K562 (cell line): ENCODE measurements around the gene MPND. TPM values are rescaled to one million over a fixed set of nuclear protein-coding genes. Genes with fewer than 3 reads are reported as not detected.

Experiments used
- CTCFL ChIP-seq: IDR thresholded peaks from 2 replicates; pipeline ENCODE4 v1.6.1; 2011; ENCODE audit warnings: borderline replicate concordance, low read depth, mild to moderate bottlenecking, moderate library complexity, low read length; ENCODE audit not compliant: insufficient read depth, poor library complexity, severe bottlenecking
- FOXJ2 ChIP-seq: fragments of 200-800 bp; sonication (Bioruptor generic); IDR thresholded peaks from 2 replicates; pipeline ENCODE4 v1.6.1; 2016; ENCODE audit warnings: missing genetic modification characterization, missing compliant biosample characterization
- FOXM1 ChIP-seq, 2 experiments: fragments of 450-650 bp in 1 of 2; sonication (generic) in 1 of 2; formaldehyde crosslinking in 1 of 2; IDR thresholded peaks; 2 replicates each; pipeline versions ENCODE4 v1.6.1 to v1.9.0; 2017 to 2022; ENCODE audit warnings: low read depth in 2 of 2, mild to moderate bottlenecking in 2 of 2, missing genetic modification reagents in 1 of 2, moderate library complexity in 1 of 2
- HNRNPK ChIP-seq: fragments of 200-400 bp; formaldehyde crosslinking; IDR thresholded peaks from one replicate; pipeline ENCODE4 v1.6.1; 2018; ENCODE audit warnings: mild to moderate bottlenecking, low read depth, low read length; ENCODE audit not compliant: poor library complexity, severe bottlenecking
- IRF1 ChIP-seq: sonication (generic); formaldehyde crosslinking; IDR thresholded peaks from 2 replicates; pipeline ENCODE4 v1.8.0; 2022; ENCODE audit warnings: missing genetic modification reagents, mild to moderate bottlenecking, borderline replicate concordance
- KLF6 ChIP-seq: fragments of 250-450 bp; sonication (Bioruptor Pico); IDR thresholded peaks from 2 replicates; pipeline ENCODE4 v1.4.0; 2020; ENCODE audit warnings: mild to moderate bottlenecking, moderate library complexity, borderline replicate concordance
- MECOM ChIP-seq: fragments of 250-450 bp; sonication (Bioruptor Pico); IDR thresholded peaks from 2 replicates; pipeline ENCODE4 v1.8.0; 2022; ENCODE audit warnings: inconsistent platforms
- NONO ChIP-seq, 2 experiments: fragments of 200-400 bp in 1 of 2; fragments of 450-650 bp in 1 of 2; formaldehyde crosslinking in 1 of 2; IDR thresholded peaks; 2 replicates each; pipeline ENCODE4 v1.6.1; 2017; ENCODE audit warnings: low read depth in 2 of 2, mild to moderate bottlenecking in 2 of 2, moderate library complexity in 2 of 2, low read length in 1 of 2
- PRMT5 ChIP-seq: sonication (generic); formaldehyde crosslinking; IDR thresholded peaks from 2 replicates; pipeline ENCODE4 v1.5.0; 2020; ENCODE audit warnings: missing genetic modification reagents
- SAP30 ChIP-seq: fragments of 200-600 bp; sonication (generic); IDR thresholded peaks from 2 replicates; pipeline ENCODE4 v1.6.1; 2012; ENCODE audit warnings: borderline replicate concordance, low read depth, mild to moderate bottlenecking, moderate library complexity, low read length, control low read depth, inconsistent platforms; ENCODE audit not compliant: insufficient read depth, poor library complexity, severe bottlenecking
- SMARCC2 ChIP-seq: fragments of 450-650 bp; IDR thresholded peaks from 2 replicates; pipeline ENCODE4 v1.6.1; 2017; ENCODE audit warnings: antibody characterized with exemption, moderate library complexity, mild to moderate bottlenecking, low read depth
- SNRNP70 ChIP-seq: fragments of 200-400 bp; formaldehyde crosslinking; optimal IDR thresholded peaks from 2 replicates; pipeline ENCODE3; 2017; ENCODE audit warnings: low read depth, low read length
- SP2 ChIP-seq: IDR thresholded peaks from 2 replicates; pipeline ENCODE4 v1.6.1; 2011; ENCODE audit warnings: mild to moderate bottlenecking, low read depth, low read length, moderate library complexity; ENCODE audit not compliant: poor library complexity, severe bottlenecking; ENCODE audit errors: extremely low read depth
- U2AF1 ChIP-seq: fragments of 200-400 bp; formaldehyde crosslinking; optimal IDR thresholded peaks from 2 replicates; pipeline ENCODE3; 2017; ENCODE audit warnings: mild to moderate bottlenecking, low read depth, low read length, moderate library complexity
- XRCC5 ChIP-seq: fragments of 200-400 bp; formaldehyde crosslinking; IDR thresholded peaks from 2 replicates; pipeline ENCODE4 v1.6.1; 2017; ENCODE audit warnings: low read depth, mild to moderate bottlenecking, low read length
- ZBTB49 ChIP-seq: sonication (generic); formaldehyde crosslinking; IDR thresholded peaks from 2 replicates; pipeline ENCODE4 v1.8.0; 2022; ENCODE audit warnings: missing genetic modification reagents, mild to moderate bottlenecking, borderline replicate concordance
- ZNF143 ChIP-seq: sonication (generic); formaldehyde crosslinking; IDR thresholded peaks from 2 replicates; pipeline ENCODE4 v1.9.0; 2022; ENCODE audit warnings: mild to moderate bottlenecking, missing genetic modification reagents
- ZNF445 ChIP-seq: fragments of 250-450 bp; sonication (Bioruptor Pico); IDR thresholded peaks from 2 replicates; pipeline ENCODE4 v1.4.0; 2020; ENCODE audit warnings: low read depth, mild to moderate bottlenecking, moderate library complexity
- ZNF644 ChIP-seq: fragments of 200-800 bp; sonication (Bioruptor generic); IDR thresholded peaks from 2 replicates; pipeline ENCODE4 v1.6.1; 2016; ENCODE audit warnings: low read depth, missing genetic modification characterization, missing compliant biosample characterization
- polyA plus RNA-seq, 8 experiments: library from polyadenylated mRNA; depleted of rRNA in 4 of 8; stranded (reverse) in 5 of 8; unstranded in 3 of 8; fragments of >200 nt; fragmentation: Nextera tagmentation in 2 of 8; fragmentation: Illumina TruSeq in 1 of 8; extraction: Ambion mirVana in 2 of 8; extraction: Trizol in 1 of 8; gene quantifications; 2 replicates each; pipeline versions ENCODE4 v1.2.1 to v1.2.3, GENCODE V29; 2011 to 2014; ENCODE audit warnings: inconsistent platforms in 1 of 8, missing spikeins in 1 of 8
- total RNA-seq, 7 experiments: library from RNA; depleted of rRNA in 6 of 7; stranded (reverse); fragments of >200 nt in 6 of 7; fragmentation: Illumina TruSeq in 2 of 7; extraction: Trizol in 2 of 7; gene quantifications; 2 replicates each; pipeline versions ENCODE4 v1.2.1 to v1.2.3, GENCODE V29; 2011 to 2021; ENCODE audit warnings: low replicate concordance in 1 of 7

Gene MPND
- total and polyA plus RNA-seq, 9 of the 15 experiments (the other 6 are each of a cell fraction or from before 2014, with no cell fraction given) = 0.25 to 14.0 (median 3.9) TPM

- TF ChIP-seq NONO (IDR thresholded peaks at IDR 0.05; ENCODE audit: low read depth in 2 of 2, low read length in 1 of 2) (no peak), ZBTB49 (CRISPR knock-in tag) (no peak), KLF6 (peak; percentile 92), FOXM1 (IDR thresholded peaks at IDR 0.05; ENCODE audit: low read depth) (peak; percentile 73), FOXM1 (CRISPR knock-in tag; IDR thresholded peaks at IDR 0.05; ENCODE audit: low read depth) (0 out of 2 replicates have a peak, but pooled peaks have one; percentile 51), HNRNPK (no peak), U2AF1 (no peak), FOXJ2 (tag) (peak; percentile 99), PRMT5 (CRISPR knock-in tag) (no peak), XRCC5 (peak; percentile 55), SAP30 (no peak), ZNF445 (CRISPR knock-in tag) (peak; percentile 79), CTCFL (peak; percentile 21), SP2 (peak; percentile 65), IRF1 (CRISPR knock-in tag) (no peak), SMARCC2 (0 out of 2 replicates have a peak, but pooled peaks have one; percentile 34), SNRNP70 (no peak), MECOM (CRISPR knock-in tag) (peak; percentile 93), ZNF143 (CRISPR knock-in tag) (no peak), ZNF644 (tag) (peak; percentile 100)
Measured at GRCh38 chr19:4342615-4343369, 570 bp upstream of the MPND start (continued).
